Lung (tissue), 12 donors: ENCODE data around the gene SKP1. TPM values are rescaled to one million over a fixed set of nuclear protein-coding genes. Genes with fewer than 3 reads are reported as not detected.
A peak's percentile ranks its signal among the peaks of the same experiment; 100 is the strongest.
"Not testable (repeated sequence)": the region's sequence is repeated elsewhere in the genome, so short reads cannot be mapped to it uniquely, and the experiment has no call there.

Experiments used
- ATAC-seq: fragments of 200-7000 bp; cut with Tn5 transposase; one replicate; pipeline ENCODE4 v1.9.1; 2020; ENCODE audit warnings: moderate number of reproducible peaks; ENCODE audit not compliant: insufficient read depth, low FRiP score
- DNase-seq, 3 donors: peaks; one replicate each; pipeline ENCODE4 v3.0.0-alpha.2; 2013 to 2017
- H3K27ac ChIP-seq, 2 donors: one replicate each; pipeline ENCODE4 v1.5.1; 2013; ENCODE audit warnings: mild to moderate bottlenecking in 2 of 2, moderate library complexity in 2 of 2, control low read depth in 1 of 2, inconsistent platforms in 1 of 2, low read depth in 1 of 2, low read length in 1 of 2
- H3K27me3 ChIP-seq, 3 donors: one replicate each; pipeline ENCODE4 v1.5.1; 2013; ENCODE audit warnings: low read length in 2 of 3; ENCODE audit not compliant: control insufficient read depth in 3 of 3, insufficient read depth in 3 of 3
- H3K36me3 ChIP-seq, 4 donors: one replicate each; pipeline ENCODE4 v1.5.1; 2013; ENCODE audit warnings: low read length in 4 of 4, mild to moderate bottlenecking in 1 of 4, moderate library complexity in 1 of 4; ENCODE audit not compliant: control insufficient read depth in 4 of 4, insufficient read depth in 4 of 4
- H3K4me1 ChIP-seq, 5 donors: one replicate each; pipeline ENCODE4 v1.5.1; 2013; ENCODE audit warnings: low read length in 5 of 5, mild to moderate bottlenecking in 2 of 5, moderate library complexity in 1 of 5; ENCODE audit not compliant: control insufficient read depth in 5 of 5, insufficient read depth in 5 of 5
- H3K4me3 ChIP-seq: one replicate; pipeline ENCODE4 v1.5.1; 2013; ENCODE audit warnings: mild to moderate bottlenecking, control low read depth, moderate library complexity
- H3K9ac ChIP-seq, 2 donors: one replicate each; pipeline ENCODE4 v1.5.1; 2013; ENCODE audit warnings: low read length in 2 of 2, control low read depth in 1 of 2; ENCODE audit not compliant: insufficient read depth in 1 of 2
- H3K9me3 ChIP-seq, 4 donors: one replicate each; pipeline ENCODE4 v1.5.1; 2013; ENCODE audit warnings: low read length in 3 of 4, mild to moderate bottlenecking in 1 of 4, moderate library complexity in 1 of 4; ENCODE audit not compliant: control insufficient read depth in 4 of 4, insufficient read depth in 3 of 4
- CTCF ChIP-seq: IDR thresholded peaks from 2 replicates; pipeline ENCODE4 v1.5.1; 2012; ENCODE audit warnings: mild to moderate bottlenecking; ENCODE audit errors: control extremely low read depth, extremely low read depth
- WGBS, 2 donors: extraction: QIAGEN DNeasy Blood & Tissue Kit; methylation state at CpG; one replicate each; pipeline ENCODE4 v1.1.7; 2013; 5-methylcytosine and 5-hydroxymethylcytosine counted together
- polyA plus RNA-seq, 2 donors: library from polyadenylated mRNA; stranded (reverse); fragments of 200-250 nt; gene quantifications; one replicate each; pipeline ENCODE4 v1.2.1, GENCODE V29; 2013
- total RNA-seq, 2 donors: library from RNA; depleted of rRNA in 1 of 2; stranded (reverse); fragments of >200 nt in 1 of 2; gene quantifications; one replicate each; pipeline ENCODE4 v1.2.1, GENCODE V29; 2014 to 2021
- donor health status: control.
- donor health status: control.
- donor health status: Bipolar disorder and iron deficiency.
- donor health status: healthy.
- donor health status: DM: yes; HTN: yes; CAD: no.

SKP1 gene
- total and polyA plus RNA-seq, 4 donors = 149 to 551 (median 283) TPM

GRCh38 chr5:134223406-134224248, 46.9 kb upstream of the SKP1 start:
- no peak for TF ChIP-seq CTCF
- H3K9me3 ChIP-seq = no peaks in the 10 kb centered on the region
- H3K4me3 ChIP-seq = no peak overlapping the region
- no peaks in the 10 kb centered on the region for H3K27me3 ChIP-seq
- peak overlapping the region in 1 of 2 donors; percentile 54 for H3K27ac ChIP-seq
- H3K36me3 ChIP-seq = peaks cover 4 to 11% (median 6%) of the 10 kb centered on the region in 4 donors
- peaks cover 10 to 38% (median 14%) of the 10 kb centered on the region in 5 donors for H3K4me1 ChIP-seq
- 33 to 42% methylated on average over 9 of the region's 9 CpGs for WGBS, 2 donors
- ATAC-seq = no peak
- peak in 2 of 3 donors; percentile 24 to 55 for DNase-seq
- H3K9ac ChIP-seq = peak overlapping the region in 1 of 2 donors; percentile 95

DNA sequence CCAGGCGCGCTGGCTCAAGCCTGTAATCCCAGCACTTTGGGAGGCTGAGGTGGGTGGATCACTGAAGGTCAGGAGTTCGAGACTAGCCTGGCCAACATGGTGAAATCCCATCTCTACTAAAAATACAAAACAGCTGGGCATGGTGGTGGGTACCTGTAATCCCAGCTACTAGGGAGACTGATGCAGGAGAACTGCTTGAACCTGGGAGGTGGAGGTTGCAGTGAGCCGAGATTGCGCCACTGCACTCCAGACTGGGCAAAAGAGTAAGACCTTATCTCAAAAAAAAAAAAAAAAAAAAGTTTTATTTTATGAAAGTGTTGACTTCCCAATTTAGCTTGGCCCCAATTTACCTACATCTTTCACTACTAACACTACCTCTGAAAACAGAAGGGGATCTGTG, 44.9 kb upstream of the SKP1 start:
- DNase-seq, H3K9ac ChIP-seq, H3K27me3 ChIP-seq, ATAC-seq, H3K9me3 ChIP-seq, H3K27ac ChIP-seq, H3K4me3 ChIP-seq: not testable (repeated sequence)
- WGBS, 2 donors = 93 to 98% methylated on average over 5 of the region's 5 CpGs
- Histone ChIP-seq H3K36me3 (peaks cover 4 to 11% (median 6%) of the 10 kb centered on the region in 4 donors), H3K4me1 (peaks cover 3 to 27% (median 14%) of the 10 kb centered on the region in 5 donors)

DNA sequence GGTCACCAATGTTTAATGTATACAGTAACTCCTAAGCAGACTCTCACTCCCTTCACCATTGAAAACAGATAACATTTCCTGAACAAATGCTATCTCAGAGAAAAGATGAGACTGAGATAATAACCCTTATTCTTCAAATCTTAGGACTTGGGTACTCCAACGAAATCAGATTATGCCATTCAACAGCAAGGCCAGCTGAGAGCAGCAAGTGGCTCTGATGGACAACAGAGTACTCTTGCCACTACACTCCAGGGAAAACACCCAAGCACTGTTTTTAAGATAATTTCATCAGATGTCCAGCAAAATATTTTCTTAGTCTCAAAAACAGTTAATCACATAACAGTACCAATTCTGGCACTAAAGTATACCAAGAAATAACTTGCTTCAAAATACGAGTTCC, 39.0 kb upstream of the SKP1 start:
- DNase-seq (no peak), ATAC-seq (no peak)
- no peaks in the 10 kb centered on the region for H3K27me3 ChIP-seq
- peaks cover 0 to 2% (median 0%) of the 10 kb centered on the region in 4 donors for H3K9me3 ChIP-seq
- WGBS, 2 donors = 74 to 88% methylated on average over 2 of the region's 2 CpGs
- no peak overlapping the region for H3K9ac ChIP-seq
- H3K4me1 ChIP-seq = peaks cover 0 to 20% (median 5%) of the 10 kb centered on the region in 5 donors
- no peak for TF ChIP-seq CTCF
- no peak overlapping the region for H3K27ac ChIP-seq
- H3K4me3 ChIP-seq = no peak overlapping the region
- H3K36me3 ChIP-seq = peaks cover 3 to 19% (median 6%) of the 10 kb centered on the region in 4 donors

DNA sequence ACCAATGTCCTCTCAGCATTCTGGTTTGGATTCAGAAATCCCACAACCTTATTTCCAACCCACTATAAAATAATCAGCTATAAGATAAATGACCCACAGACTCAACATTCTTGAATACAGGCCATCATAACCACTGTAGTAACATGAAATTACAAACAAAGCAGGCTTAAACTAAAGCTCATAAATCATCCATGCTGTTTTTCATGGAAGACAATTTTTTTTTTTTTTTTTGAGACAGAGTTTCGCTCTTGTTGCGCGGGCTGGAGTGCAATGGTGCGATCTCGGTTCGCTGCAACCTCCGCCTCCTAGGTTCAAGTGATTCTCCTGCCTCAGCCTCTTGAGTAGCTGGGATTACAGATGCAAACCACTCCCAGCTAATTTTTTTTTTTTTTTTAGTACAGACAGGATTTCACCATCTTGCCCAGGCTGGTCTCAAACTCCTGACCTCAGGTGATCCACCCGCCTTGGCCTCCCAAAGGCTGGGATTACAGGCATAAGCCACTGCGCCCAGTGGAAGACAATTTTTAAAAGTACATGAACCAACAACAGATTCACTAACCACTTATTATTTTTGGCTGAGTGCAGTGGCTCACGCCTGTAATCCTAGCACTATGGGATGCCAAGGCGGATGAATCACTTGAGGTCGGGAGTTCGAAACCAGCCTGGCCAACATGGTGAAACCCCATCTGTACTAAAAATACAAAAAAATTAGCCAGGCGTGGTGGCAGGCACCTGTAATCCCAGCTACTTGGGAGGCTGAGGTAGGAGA, 34.7 kb upstream of the SKP1 start:
- not testable (repeated sequence) for ATAC-seq, H3K9me3 ChIP-seq, H3K9ac ChIP-seq, H3K4me3 ChIP-seq, H3K27ac ChIP-seq, H3K27me3 ChIP-seq
- DNase-seq = peak in 1 of 3 donors; percentile 12
- WGBS, 2 donors = 95 to 97% methylated on average over 14 of the region's 14 CpGs
- peaks cover 0 to 15% (median 12%) of the 10 kb centered on the region in 5 donors for H3K4me1 ChIP-seq
- peaks cover 0 to 12% (median 4%) of the 10 kb centered on the region in 4 donors for H3K36me3 ChIP-seq
